Sigmoid colon (tissue), 4 donors: ENCODE data around the gene GIMAP7.

ENCODE experiments used
- EP300 ChIP-seq, 4 donors: sonication (generic); formaldehyde crosslinking; IDR thresholded peaks; one replicate each; pipeline ENCODE4 v1.6.1; 2017; ENCODE audit warnings: antibody characterized with exemption in 4 of 4
- TF ChIP-seq, protein P1 (sequence below), 4 experiments: fragments of 450-650 bp in 3 of 4; fragments of 200-600 bp in 1 of 4; IDR thresholded peaks; one replicate each; pipeline ENCODE4 v1.5.1; 2016 to 2019; ENCODE audit warnings: antibody characterized with exemption in 4 of 4, mild to moderate bottlenecking in 3 of 4, moderate library complexity in 2 of 4

DNA sequence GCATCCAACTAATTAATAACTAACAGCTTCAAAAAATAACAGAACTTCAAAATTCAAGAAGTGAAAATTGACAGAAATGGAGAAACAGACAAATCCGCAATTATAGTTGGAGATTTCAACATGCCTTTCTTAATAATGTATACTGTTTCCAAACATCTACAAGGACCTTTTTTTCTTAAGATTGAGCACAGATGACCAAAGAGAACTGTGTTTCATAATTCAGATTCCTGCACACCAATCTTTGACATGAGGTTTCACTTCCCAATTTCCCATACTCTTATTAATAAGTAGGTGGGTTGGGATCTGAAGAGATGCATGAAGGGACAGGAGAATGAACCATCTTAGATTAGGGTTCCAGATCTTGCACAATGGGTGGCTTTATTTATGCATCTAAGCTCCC is 24.9 kb upstream of the GIMAP7 start:
- TF ChIP-seq, protein P1, sequence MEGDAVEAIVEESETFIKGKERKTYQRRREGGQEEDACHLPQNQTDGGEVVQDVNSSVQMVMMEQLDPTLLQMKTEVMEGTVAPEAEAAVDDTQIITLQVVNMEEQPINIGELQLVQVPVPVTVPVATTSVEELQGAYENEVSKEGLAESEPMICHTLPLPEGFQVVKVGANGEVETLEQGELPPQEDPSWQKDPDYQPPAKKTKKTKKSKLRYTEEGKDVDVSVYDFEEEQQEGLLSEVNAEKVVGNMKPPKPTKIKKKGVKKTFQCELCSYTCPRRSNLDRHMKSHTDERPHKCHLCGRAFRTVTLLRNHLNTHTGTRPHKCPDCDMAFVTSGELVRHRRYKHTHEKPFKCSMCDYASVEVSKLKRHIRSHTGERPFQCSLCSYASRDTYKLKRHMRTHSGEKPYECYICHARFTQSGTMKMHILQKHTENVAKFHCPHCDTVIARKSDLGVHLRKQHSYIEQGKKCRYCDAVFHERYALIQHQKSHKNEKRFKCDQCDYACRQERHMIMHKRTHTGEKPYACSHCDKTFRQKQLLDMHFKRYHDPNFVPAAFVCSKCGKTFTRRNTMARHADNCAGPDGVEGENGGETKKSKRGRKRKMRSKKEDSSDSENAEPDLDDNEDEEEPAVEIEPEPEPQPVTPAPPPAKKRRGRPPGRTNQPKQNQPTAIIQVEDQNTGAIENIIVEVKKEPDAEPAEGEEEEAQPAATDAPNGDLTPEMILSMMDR (IDR thresholded peaks at IDR 0.05): no peak
- no peak for TF ChIP-seq EP300 (IDR thresholded peaks at IDR 0.05)
